HG02885 (cell line): ENCODE data around the gene RPS6KL1.
A peak's percentile ranks its signal among the peaks of the same experiment; 100 is the strongest.

Experiments
- ATAC-seq: cut with Tn5 transposase; IDR thresholded peaks from one replicate; pipeline ENCODE4 v1.9.1; 2021; ENCODE audit warnings: mild to moderate bottlenecking; ENCODE audit not compliant: unreplicated experiment, poor library complexity

RPS6KL1 gene

GRCh38 chr14:74952697-74953484 lies 29.8 kb upstream of the RPS6KL1 start:
- ATAC-seq, result no peak

- no peak for ATAC-seq
These were observed 29.2 kb upstream of the RPS6KL1 start for GRCh38 chr14:74952180-74952665.

- no peak for ATAC-seq
These were observed 28.6 kb upstream of the RPS6KL1 start for GRCh38 chr14:74951443-74952179.

GRCh38 chr14:74950795-74951442 lies 27.9 kb upstream of the RPS6KL1 start:
- ATAC-seq, result no peak

GRCh38 chr14:74949859-74950573 lies 27.0 kb upstream of the RPS6KL1 start:
- no peak for ATAC-seq

GRCh38 chr14:74949191-74949601 lies 26.1 kb upstream of the RPS6KL1 start:
- no peak for ATAC-seq

GRCh38 chr14:74948228-74949175 lies 25.4 kb upstream of the RPS6KL1 start:
- ATAC-seq, result no peak

GRCh38 chr14:74947353-74948227 lies 24.5 kb upstream of the RPS6KL1 start:
- ATAC-seq, result no peak

- no peak for ATAC-seq
These were observed 23.7 kb upstream of the RPS6KL1 start for GRCh38 chr14:74946659-74947281.

- no peak for ATAC-seq
These were observed 23.0 kb upstream of the RPS6KL1 start for GRCh38 chr14:74945852-74946658.

GRCh38 chr14:74945261-74945851 lies 22.3 kb upstream of the RPS6KL1 start:
- ATAC-seq, result no peak

- ATAC-seq, result peak; percentile 34
These were observed 19.5 kb upstream of the RPS6KL1 start for GRCh38 chr14:74942608-74943007.

- ATAC-seq, result peak; percentile 27
These were observed 19.1 kb upstream of the RPS6KL1 start for GRCh38 chr14:74942181-74942580.

- ATAC-seq, result peak; percentile 61
These were observed 18.6 kb upstream of the RPS6KL1 start for GRCh38 chr14:74941676-74942097.

GRCh38 chr14:74940956-74941565 lies 18.0 kb upstream of the RPS6KL1 start:
- no peak for ATAC-seq
